Epithelial cell of proximal tubule (primary cell): ENCODE measurements around the gene NFIC. TPM values are rescaled to one million over a fixed set of nuclear protein-coding genes. Genes with fewer than 3 reads are reported as not detected.
"Not testable (repeated sequence)": the region's sequence is repeated elsewhere in the genome, so short reads cannot be mapped to it uniquely, and the experiment has no call there.

Experiments
- DNase-seq: peaks from one replicate; pipeline ENCODE4 v3.0.0-alpha.2; 2011; ENCODE audit warnings: low read depth
- H3K4me3 ChIP-seq: 2 replicates; pipeline ENCODE4 v1.5.1; 2011; ENCODE audit warnings: low read depth, mild to moderate bottlenecking, low read length
- CTCF ChIP-seq: conservative IDR thresholded peaks from 2 replicates; pipeline ENCODE4 v1.5.1; 2012; ENCODE audit warnings: low read depth, mild to moderate bottlenecking, low read length
- total RNA-seq: library from RNA; depleted of rRNA; stranded (reverse); fragments of >200 nt; gene quantifications from 2 replicates; pipeline ENCODE4 v1.2.3, GENCODE V29; 2015

Gene NFIC
- total RNA-seq, 1 donor from 2014 or later = 16.8 TPM

DNA sequence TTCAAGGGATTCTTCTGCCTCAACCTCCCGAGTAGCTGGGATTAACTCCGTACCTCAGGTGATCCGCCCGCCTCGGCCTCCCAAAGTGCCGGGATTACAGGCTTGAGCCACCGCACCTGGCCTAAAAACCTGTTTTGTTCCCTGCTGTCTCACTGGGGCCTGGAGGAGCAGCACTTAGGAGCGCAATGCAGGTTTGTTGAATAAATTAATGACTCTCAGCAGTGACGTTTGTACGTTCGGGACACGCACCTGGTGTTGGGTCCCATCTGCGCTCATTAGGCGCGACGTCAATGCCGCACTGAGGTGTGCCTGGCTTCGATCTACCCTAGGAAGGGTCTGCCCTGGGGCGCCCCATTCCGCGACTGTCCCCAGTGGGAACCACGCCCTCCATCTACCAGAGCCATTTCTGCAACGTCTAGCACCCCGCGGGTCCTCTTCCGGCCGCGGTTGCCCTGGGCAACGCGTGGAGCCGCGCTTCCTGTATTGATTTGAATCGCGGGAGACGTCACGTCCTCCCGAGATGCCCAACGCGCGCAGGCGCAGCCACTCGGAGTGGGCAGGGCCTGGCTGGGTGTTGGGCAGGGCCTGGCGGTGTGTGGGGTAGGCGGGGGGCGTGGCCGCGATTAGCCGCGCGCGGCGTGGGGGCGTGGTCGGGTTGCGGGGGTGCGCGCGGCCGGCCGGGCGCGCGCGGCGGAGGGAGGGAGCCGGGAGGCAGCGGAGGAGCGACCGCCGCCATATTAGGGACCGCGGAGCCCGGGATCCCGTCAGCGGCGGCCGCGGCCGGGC lies 139.4 kb downstream of the NFIC start, which contains the start of gene FZR1:
Gene FZR1 (plus strand): TSS at position 714 of the 786 bp plus-strand sequence. CDS start 16,679 bp downstream, outside the sequence.
- H3K4me3 ChIP-seq = peak within 1 kb of the TSS; percentile 96
- peak; percentile 67 for DNase-seq
- TF ChIP-seq CTCF = no peak

GRCh38 chr19:3506384-3507340 lies 140.3 kb downstream of the NFIC start:
- no peak for TF ChIP-seq CTCF
- no peak for DNase-seq
- peak overlapping the region; percentile 93 for H3K4me3 ChIP-seq

GRCh38 chr19:3507371-3508120 lies 141.2 kb downstream of the NFIC start:
- peak overlapping the region; percentile 93 for H3K4me3 ChIP-seq
- DNase-seq = no peak
- TF ChIP-seq CTCF = no peak

- not testable (repeated sequence) for H3K4me3 ChIP-seq, DNase-seq
These were observed 141.8 kb downstream of the NFIC start for GRCh38 chr19:3508121-3508661.

DNA sequence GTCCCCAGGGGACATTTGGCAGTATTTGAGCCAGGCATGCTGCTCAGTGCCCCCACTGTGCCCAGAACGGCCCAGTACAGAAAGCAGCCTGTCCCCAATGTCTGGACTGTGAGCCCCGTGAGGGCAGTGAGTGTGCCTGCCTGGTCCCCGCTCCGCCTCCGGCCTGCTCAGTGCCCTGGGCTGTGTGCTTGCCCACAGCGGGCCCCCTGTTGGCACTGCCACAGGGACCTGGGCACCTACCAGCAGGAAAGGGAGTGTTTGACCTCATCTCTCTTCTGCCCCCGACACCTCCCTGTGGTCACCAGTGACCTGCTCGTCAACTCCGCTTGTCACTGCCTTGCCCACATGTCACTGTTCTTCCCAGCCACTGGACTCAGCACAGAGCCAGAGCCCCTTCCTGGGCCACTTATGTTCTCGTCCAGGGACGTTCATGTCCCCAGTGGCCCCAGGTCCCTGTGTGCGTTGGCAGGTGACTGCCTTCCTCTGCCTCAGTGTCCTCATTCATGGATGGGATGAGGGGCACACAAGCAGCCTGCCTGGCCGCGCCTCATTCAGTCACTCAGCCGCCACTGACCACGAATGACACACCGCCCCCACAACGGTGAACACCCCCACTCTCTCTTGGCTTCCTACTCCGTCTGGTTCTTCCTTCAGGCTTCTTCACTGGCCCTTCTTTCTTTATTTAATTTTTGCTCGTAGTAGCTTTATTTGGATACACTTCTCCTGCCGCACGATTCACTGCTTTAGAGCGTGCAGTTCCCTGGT lies 142.6 kb downstream of the NFIC start:
- no peak overlapping the region for H3K4me3 ChIP-seq
- no peak for TF ChIP-seq CTCF
- DNase-seq = no peak

GRCh38 chr19:3509566-3509989 lies 143.2 kb downstream of the NFIC start:
- no peak overlapping the region for H3K4me3 ChIP-seq
- no peak for TF ChIP-seq CTCF
- DNase-seq = no peak
